HG03103 (cell line): ENCODE results near the gene GPR83.
"Not testable (repeated sequence)": the region's sequence is repeated elsewhere in the genome, so short reads cannot be mapped to it uniquely, and the experiment has no call there.

Experiments used
- ATAC-seq: cut with Tn5 transposase; IDR thresholded peaks from one replicate; pipeline ENCODE4 v1.9.1; 2021; ENCODE audit warnings: low read depth; ENCODE audit not compliant: unreplicated experiment

GPR83 gene

GRCh38 chr11:94400839-94401772 is at the start of gene GPR83:
Gene GPR83, minus strand, starts transcription at chr11:94401419. Its CDS starts 172 bp downstream, at chr11:94401247.
- no peak for ATAC-seq

GRCh38 chr11:94450048-94450447 is 48.8 kb upstream of the GPR83 start:
- ATAC-seq = no peak

GRCh38 chr11:94449437-94449836 is 48.2 kb upstream of the GPR83 start:
- ATAC-seq = no peak

- no peak for ATAC-seq
Measured at GRCh38 chr11:94449029-94449428, 47.8 kb upstream of the GPR83 start.

GRCh38 chr11:94447149-94447548 is 45.9 kb upstream of the GPR83 start:
- ATAC-seq = no peak

GRCh38 chr11:94445641-94446040 is 44.4 kb upstream of the GPR83 start:
- no peak for ATAC-seq

- no peak for ATAC-seq
Measured at GRCh38 chr11:94433049-94433448, 31.8 kb upstream of the GPR83 start.

- ATAC-seq = no peak
Measured at GRCh38 chr11:94424662-94425061, 23.4 kb upstream of the GPR83 start.

GRCh38 chr11:94424011-94424410 is 22.8 kb upstream of the GPR83 start:
- ATAC-seq = no peak

- no peak for ATAC-seq
Measured at GRCh38 chr11:94423507-94423906, 22.3 kb upstream of the GPR83 start.

- ATAC-seq = no peak
Measured at GRCh38 chr11:94418123-94418765, 17.0 kb upstream of the GPR83 start.

- ATAC-seq = no peak
Measured at GRCh38 chr11:94417386-94417987, 16.3 kb upstream of the GPR83 start.

GRCh38 chr11:94405062-94405833 is 4.0 kb upstream of the GPR83 start:
- ATAC-seq = no peak

GRCh38 chr11:94402355-94402754 is 1.1 kb upstream of the GPR83 start:
- ATAC-seq = no peak

- no peak for ATAC-seq
Measured at GRCh38 chr11:94401773-94402265, 600 bp upstream of the GPR83 start.

GRCh38 chr11:94400457-94400838 is 771 bp downstream of the GPR83 start:
- ATAC-seq = no peak

GRCh38 chr11:94400050-94400449 is 1.2 kb downstream of the GPR83 start:
- no peak for ATAC-seq

GRCh38 chr11:94398101-94398500 is 3.1 kb downstream of the GPR83 start:
- ATAC-seq = no peak

- ATAC-seq = no peak
Measured at GRCh38 chr11:94396282-94396681, 4.9 kb downstream of the GPR83 start.

- ATAC-seq = not testable (repeated sequence)
Measured at GRCh38 chr11:94391937-94392336, 9.3 kb downstream of the GPR83 start.

- no peak for ATAC-seq
Measured at GRCh38 chr11:94379613-94380012, 21.6 kb downstream of the GPR83 start.
